G401 (cell line): ENCODE measurements around the gene ATG13. TPM values are rescaled to one million over a fixed set of nuclear protein-coding genes. Genes with fewer than 3 reads are reported as not detected.
A peak's percentile ranks its signal among the peaks of the same experiment; 100 is the strongest.
"Not testable (repeated sequence)": the region's sequence is repeated elsewhere in the genome, so short reads cannot be mapped to it uniquely, and the experiment has no call there.

Source experiments
- DNase-seq: peaks from one replicate; pipeline ENCODE4 v3.0.0-alpha.2; 2015; ENCODE audit warnings: low spot score
- in situ Hi-C: cut with HindIII; loops from 2 replicates; pipeline ENCODE4 v1.10.0; 2016; ENCODE audit warnings: low sequenced_read_pairs, mixed read lengths
- total RNA-seq: library from RNA; depleted of rRNA; stranded (reverse); fragments of >200 nt; shearing (Covaris generic); gene quantifications from 2 replicates; pipeline ENCODE4 v1.2.3, GENCODE V29; 2014; rRNA removed

ATG13 gene
- 71.1 and 78.8 TPM in 2 replicates for total RNA-seq

- DNase-seq, result peak; percentile 81
- in situ Hi-C loops, result no loop called here
Measured at GRCh38 chr11:46617134-46617971, at the start of gene ATG13, which contains the start of gene HARBI1. ATG13 (plus strand) TSS chr11:46617553; CDS start chr11:46644292, 26,739 bp downstream. HARBI1 (minus strand) TSS chr11:46617227; CDS start chr11:46616237, 990 bp downstream.

- in situ Hi-C loops, result no loop called here
- DNase-seq, result no peak
Measured at GRCh38 chr11:46570790-46571398, 46.5 kb upstream of the ATG13 start.

- DNase-seq, result no peak
- in situ Hi-C loops, result no loop called here
Measured at GRCh38 chr11:46574656-46575055, 42.7 kb upstream of the ATG13 start.

GRCh38 chr11:46577058-46577457, 40.3 kb upstream of the ATG13 start:
- DNase-seq, result no peak
- in situ Hi-C loops, result no loop called here

- in situ Hi-C loops, result no loop called here
- no peak for DNase-seq
Measured at GRCh38 chr11:46582588-46582987, 34.8 kb upstream of the ATG13 start.

- DNase-seq, in situ Hi-C loops: not testable (repeated sequence)
Measured at GRCh38 chr11:46583513-46583912, 33.8 kb upstream of the ATG13 start.

GRCh38 chr11:46588131-46588530, 29.2 kb upstream of the ATG13 start:
- no peak for DNase-seq
- in situ Hi-C loops, result no loop called here

- in situ Hi-C loops, result no loop called here
Measured at GRCh38 chr11:46588915-46589314, 28.4 kb upstream of the ATG13 start.

GRCh38 chr11:46590740-46591605, 26.4 kb upstream of the ATG13 start:
- in situ Hi-C loops, result no loop called here
- DNase-seq, result no peak

More at GRCh38 chr11:46588915-46589314, 28.4 kb upstream of the ATG13 start:
- DNase-seq, result no peak

GRCh38 chr11:46593550-46594373, 23.6 kb upstream of the ATG13 start, which contains the start of gene AMBRA1:
AMBRA1 (minus strand) TSS chr11:46594023; CDS start chr11:46548380, 45,643 bp downstream.
- in situ Hi-C loops, result no loop called here
- DNase-seq, result peak; percentile 95

- in situ Hi-C loops, result no loop called here
- DNase-seq, result no peak
Measured at GRCh38 chr11:46594374-46594700, 23.0 kb upstream of the ATG13 start.

GRCh38 chr11:46594785-46595184, 22.6 kb upstream of the ATG13 start:
- DNase-seq, result no peak
- in situ Hi-C loops, result no loop called here

- in situ Hi-C loops, result no loop called here
- DNase-seq, result no peak
Measured at GRCh38 chr11:46597155-46597554, 20.2 kb upstream of the ATG13 start.

GRCh38 chr11:46597609-46598219, 19.6 kb upstream of the ATG13 start:
- no peak for DNase-seq

GRCh38 chr11:46599340-46600193, 17.8 kb upstream of the ATG13 start:
- DNase-seq, result no peak
- in situ Hi-C loops, result no loop called here

More at GRCh38 chr11:46597609-46598219, 19.6 kb upstream of the ATG13 start:
- in situ Hi-C loops, result no loop called here

GRCh38 chr11:46600194-46600960, 17.0 kb upstream of the ATG13 start:
- DNase-seq, result no peak
- in situ Hi-C loops, result no loop called here

GRCh38 chr11:46601129-46601528, 16.2 kb upstream of the ATG13 start:
- in situ Hi-C loops, result no loop called here
- DNase-seq, result peak; percentile 14
